Hepatic stellate cell (primary cell): ENCODE results near the gene CC2D2A.

Source experiments
- DNase-seq: peaks from one replicate; pipeline ENCODE4 v3.0.0; 2011; ENCODE audit warnings: low spot score

Gene CC2D2A

GRCh38 chr4:15469402-15470127 lies at the start of gene CC2D2A:
TSS of gene CC2D2A (plus strand) at chr4:15469882. CDS start at chr4:15475933, 6,051 bp downstream.
- peak; percentile 40 for DNase-seq

- no peak for DNase-seq
Observed at GRCh38 chr4:15420642-15421041, 49.0 kb upstream of the CC2D2A start.

- DNase-seq, result no peak
Observed at GRCh38 chr4:15423285-15423711, 46.4 kb upstream of the CC2D2A start.

GRCh38 chr4:15425520-15425919 lies 44.2 kb upstream of the CC2D2A start:
- DNase-seq, result no peak

GRCh38 chr4:15427161-15427560 lies 42.5 kb upstream of the CC2D2A start:
- no peak for DNase-seq

GRCh38 chr4:15427701-15428100 lies 42.0 kb upstream of the CC2D2A start, which contains the start of gene C1QTNF7:
TSS of gene C1QTNF7 (plus strand) at chr4:15428033. CDS start at chr4:15435744, 7,711 bp downstream.
- DNase-seq, result no peak

- DNase-seq, result no peak
Observed at GRCh38 chr4:15428611-15429010, 41.1 kb upstream of the CC2D2A start.

GRCh38 chr4:15434091-15434490 lies 35.6 kb upstream of the CC2D2A start:
- DNase-seq, result no peak

GRCh38 chr4:15434676-15435075 lies 35.0 kb upstream of the CC2D2A start:
- DNase-seq, result no peak

GRCh38 chr4:15436513-15436912 lies 33.2 kb upstream of the CC2D2A start:
- no peak for DNase-seq

- DNase-seq, result no peak
Observed at GRCh38 chr4:15438939-15439524, 30.6 kb upstream of the CC2D2A start.

GRCh38 chr4:15443371-15444160 lies 26.1 kb upstream of the CC2D2A start:
- DNase-seq, result no peak

- DNase-seq, result no peak
Observed at GRCh38 chr4:15444276-15444675, 25.4 kb upstream of the CC2D2A start.

- DNase-seq, result no peak
Observed at GRCh38 chr4:15444879-15445547, 24.7 kb upstream of the CC2D2A start.

GRCh38 chr4:15451181-15451865 lies 18.4 kb upstream of the CC2D2A start:
- DNase-seq, result no peak

- peak; percentile 65 for DNase-seq
Observed at GRCh38 chr4:15451866-15452765, 17.6 kb upstream of the CC2D2A start.

GRCh38 chr4:15455290-15455689 lies 14.4 kb upstream of the CC2D2A start:
- DNase-seq, result peak; percentile 27

- DNase-seq, result no peak
Observed at GRCh38 chr4:15457406-15458201, 12.1 kb upstream of the CC2D2A start.

GRCh38 chr4:15458616-15459015 lies 11.1 kb upstream of the CC2D2A start:
- DNase-seq, result no peak

- DNase-seq, result no peak
Observed at GRCh38 chr4:15459706-15460105, 10.0 kb upstream of the CC2D2A start.
